Mesenteric fat pad (tissue), 1 donor: ENCODE results near the gene POLA1. TPM values are rescaled to one million over a fixed set of nuclear protein-coding genes. Genes with fewer than 3 reads are reported as not detected.
"Not testable (repeated sequence)": the region's sequence is repeated elsewhere in the genome, so short reads cannot be mapped to it uniquely, and the experiment has no call there.

Experiments used
- DNase-seq: peaks from one replicate; pipeline ENCODE4 v3.0.0-alpha.2; 2020; ENCODE audit warnings: low spot score
- total RNA-seq: library from RNA; stranded (reverse); fragmentation: NEBNext Ultra II Directional; extraction: Animal tissue kit (Norgen Biotek cat#: 25700); gene quantifications from one replicate; pipeline ENCODE4 v1.2.1, GENCODE V29; 2021
- donor health status: DM: yes; HTN: yes; CAD: no.

The POLA1 gene
- total RNA-seq, 1 donor from 2014 or later = 9.0 TPM

DNA sequence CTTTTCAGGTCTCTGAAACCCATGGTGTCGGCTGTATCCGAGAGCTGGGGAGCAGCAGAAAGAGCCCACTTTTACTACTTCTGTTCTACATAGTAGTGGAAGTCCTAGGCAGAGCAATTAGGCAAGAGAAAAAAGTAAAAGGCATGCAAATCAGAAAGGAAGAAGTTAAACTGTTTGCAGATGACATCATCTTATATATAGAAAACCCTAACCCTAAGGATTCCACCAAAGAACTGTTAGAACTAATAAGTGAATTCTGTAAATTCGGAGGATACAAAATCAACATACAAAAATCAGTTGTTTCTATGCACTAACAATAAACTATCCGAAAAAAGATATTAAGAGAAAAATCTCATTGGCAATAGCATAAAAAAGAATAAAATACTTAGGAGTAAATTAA, 95.3 kb downstream of the POLA1 start:
- DNase-seq = no peak

GRCh38 chrX:24790166-24790565, 96.4 kb downstream of the POLA1 start:
- DNase-seq = no peak

GRCh38 chrX:24796204-24796603, 102.5 kb downstream of the POLA1 start:
- DNase-seq = no peak

GRCh38 chrX:24799078-24799477, 105.4 kb downstream of the POLA1 start:
- DNase-seq = no peak

DNA sequence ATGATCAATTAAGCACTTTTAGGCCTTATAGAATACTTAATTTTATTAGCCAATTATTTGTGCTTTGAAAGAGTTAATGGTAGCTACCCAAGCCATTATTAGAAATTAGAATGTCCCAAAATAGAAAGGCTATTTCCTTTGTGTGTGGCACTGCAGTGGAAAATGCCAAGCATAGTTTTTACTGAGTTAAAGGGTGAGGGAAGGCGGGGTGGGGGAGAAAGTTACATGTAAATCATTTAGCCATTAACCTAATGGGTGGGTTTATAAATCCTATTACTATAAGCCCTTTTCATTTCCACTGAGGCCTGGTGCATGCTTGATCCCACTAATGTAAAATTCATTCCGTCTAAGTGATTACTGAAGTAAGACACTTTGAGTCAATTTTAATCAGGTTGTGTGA, 105.8 kb downstream of the POLA1 start:
- no peak for DNase-seq

DNA sequence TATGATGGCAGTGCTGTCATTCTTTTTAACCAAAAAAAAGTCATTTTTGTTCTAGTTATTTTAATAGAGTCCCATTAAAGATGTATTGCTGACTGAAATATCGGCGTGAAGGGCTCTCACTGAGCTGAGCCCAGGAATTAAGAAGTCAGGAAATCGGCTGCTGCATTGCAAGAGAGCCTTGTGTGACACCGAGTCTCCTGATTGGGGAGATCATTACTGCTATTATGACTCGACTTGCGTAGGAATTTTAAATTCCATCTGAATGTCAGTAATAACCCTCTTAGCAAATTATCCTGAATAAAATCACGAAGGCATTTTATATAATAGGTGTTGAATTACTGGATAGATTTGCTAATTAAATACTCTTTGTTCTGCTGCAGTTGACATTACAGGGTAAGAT, 111.5 kb downstream of the POLA1 start:
- no peak for DNase-seq

- DNase-seq = not testable (repeated sequence)
These were observed 126.1 kb downstream of the POLA1 start for GRCh38 chrX:24819807-24820206.

GRCh38 chrX:24828147-24828546, 134.4 kb downstream of the POLA1 start:
- no peak for DNase-seq

- no peak for DNase-seq
These were observed 134.9 kb downstream of the POLA1 start for GRCh38 chrX:24828600-24828999.

DNA sequence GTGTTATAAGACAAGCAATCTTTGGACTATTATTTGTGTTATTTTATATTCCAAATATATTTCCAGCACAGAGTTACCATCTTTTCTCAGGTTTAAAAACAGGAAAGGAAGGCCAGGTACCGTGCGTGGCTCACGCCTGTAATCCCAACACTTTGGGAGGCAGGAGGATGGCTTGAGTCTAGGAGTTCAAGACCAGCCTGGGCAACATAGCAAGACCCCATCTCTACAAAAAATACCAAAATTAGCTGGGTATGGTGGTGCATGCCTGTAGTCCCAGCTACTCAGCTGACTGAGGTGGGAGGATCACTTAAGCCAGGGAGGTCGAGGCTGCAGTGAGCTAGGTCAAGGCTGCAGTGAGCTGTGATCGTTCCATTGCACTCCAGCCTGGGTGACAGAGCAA, 140.0 kb downstream of the POLA1 start:
- no peak for DNase-seq

DNA sequence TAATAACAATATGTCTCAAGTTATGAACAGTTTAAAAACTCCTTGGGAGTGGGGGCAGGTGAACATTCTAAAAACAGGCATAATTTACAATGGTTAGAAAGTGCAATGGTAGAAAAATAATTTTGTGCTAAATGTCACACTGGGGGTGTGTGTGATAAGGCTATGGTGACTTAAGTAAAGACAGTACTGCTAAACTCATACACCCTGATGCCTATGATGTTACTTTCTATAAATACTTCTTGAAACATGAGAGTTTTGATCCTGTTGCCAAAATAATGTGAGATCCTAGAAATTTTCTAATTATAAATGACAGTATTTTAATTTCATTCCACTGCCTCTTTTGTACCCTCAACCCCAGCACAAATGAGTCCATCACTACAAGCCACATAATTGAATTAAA, 144.2 kb downstream of the POLA1 start:
- no peak for DNase-seq

DNA sequence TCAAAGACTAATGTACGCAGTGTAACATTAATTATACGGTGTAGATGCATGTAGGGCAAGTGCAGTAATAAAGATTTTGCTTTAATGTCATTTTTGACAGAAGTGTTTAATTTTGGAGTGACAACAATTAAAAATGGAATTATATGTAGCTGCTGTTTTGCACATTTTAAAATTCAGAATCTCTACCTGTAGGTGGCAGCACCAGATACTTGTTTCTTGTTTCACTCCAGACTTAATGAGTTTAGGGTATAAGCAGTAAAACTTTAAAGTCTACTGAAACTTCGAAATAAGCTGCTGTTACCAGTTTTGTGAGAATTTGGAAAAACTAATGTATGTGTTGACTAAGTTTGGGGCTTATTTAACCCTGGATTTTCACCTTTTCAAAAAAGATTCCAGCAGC, 144.9 kb downstream of the POLA1 start:
- no peak for DNase-seq

GRCh38 chrX:24839331-24839730, 145.6 kb downstream of the POLA1 start:
- no peak for DNase-seq

DNA sequence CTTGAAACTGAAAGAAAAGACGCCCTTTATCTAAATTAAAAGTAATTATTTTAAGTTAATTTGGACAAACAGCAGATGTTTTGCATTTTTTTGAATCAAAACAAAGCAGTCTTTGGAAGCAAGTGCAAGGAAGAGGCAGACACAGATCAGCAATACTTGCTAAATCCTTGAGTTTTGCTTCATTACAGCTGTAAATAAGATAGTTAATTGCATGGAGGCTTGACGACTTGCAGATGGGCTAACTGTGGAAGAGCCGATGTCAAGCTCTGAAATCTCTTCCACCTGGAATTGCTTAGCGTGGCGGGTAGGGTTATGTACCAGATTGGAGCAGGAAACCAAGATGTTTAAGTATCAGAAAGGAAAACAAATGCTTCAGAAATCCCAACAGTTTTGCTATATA, 148.8 kb downstream of the POLA1 start:
- DNase-seq = no peak

DNA sequence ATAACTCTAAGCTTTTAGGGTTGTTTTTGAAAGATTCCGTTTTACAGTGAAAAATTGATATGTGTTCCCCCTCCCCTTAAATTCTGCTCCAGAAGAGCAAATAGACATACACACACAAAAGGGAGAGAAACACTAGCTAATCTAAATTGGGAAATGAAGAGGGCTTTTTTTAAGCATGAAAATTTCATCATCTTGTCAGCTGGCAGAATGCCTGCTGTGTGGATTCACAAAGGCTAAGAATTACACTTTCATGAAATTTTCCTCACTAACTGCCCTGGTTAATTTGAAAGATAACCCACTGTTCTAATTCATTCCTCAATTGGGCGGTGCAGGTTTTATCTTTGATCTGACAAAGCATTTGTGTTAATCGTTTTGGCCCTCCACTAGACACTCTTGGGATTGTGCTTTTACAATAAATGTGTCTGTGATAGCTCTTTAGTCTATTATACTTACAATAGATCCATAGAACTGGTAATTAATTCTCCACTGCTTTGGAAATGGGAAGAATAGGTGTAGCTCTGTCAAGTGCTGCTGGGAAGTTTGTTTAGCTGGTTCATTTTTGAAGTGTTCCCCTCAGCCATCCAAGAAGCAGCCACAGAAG, 152.9 kb downstream of the POLA1 start:
- no peak for DNase-seq

GRCh38 chrX:24851289-24851688, 157.6 kb downstream of the POLA1 start:
- DNase-seq = no peak

DNA sequence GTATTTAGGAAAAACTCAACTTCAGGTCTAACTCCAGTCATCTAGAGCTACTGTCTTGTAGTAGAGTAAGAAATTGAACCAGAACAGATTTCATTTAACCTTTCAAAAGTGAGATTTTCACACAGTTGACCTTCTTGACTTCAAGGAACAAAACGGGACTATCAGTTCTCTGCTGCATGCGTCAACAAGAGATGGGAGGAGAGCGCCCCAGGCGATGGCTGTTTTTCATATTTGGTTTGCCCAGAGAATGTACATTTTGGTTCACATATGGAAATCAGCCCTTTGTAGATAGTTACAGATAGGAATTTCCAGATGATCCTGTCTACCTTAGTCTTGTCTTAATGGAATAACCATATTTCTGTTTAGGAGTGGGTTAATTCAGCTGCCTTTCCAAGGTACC, 158.1 kb downstream of the POLA1 start:
- DNase-seq = no peak

GRCh38 chrX:24858004-24858746, 164.5 kb downstream of the POLA1 start:
- DNase-seq = no peak

GRCh38 chrX:24859211-24859841, 165.6 kb downstream of the POLA1 start:
- no peak for DNase-seq

DNA sequence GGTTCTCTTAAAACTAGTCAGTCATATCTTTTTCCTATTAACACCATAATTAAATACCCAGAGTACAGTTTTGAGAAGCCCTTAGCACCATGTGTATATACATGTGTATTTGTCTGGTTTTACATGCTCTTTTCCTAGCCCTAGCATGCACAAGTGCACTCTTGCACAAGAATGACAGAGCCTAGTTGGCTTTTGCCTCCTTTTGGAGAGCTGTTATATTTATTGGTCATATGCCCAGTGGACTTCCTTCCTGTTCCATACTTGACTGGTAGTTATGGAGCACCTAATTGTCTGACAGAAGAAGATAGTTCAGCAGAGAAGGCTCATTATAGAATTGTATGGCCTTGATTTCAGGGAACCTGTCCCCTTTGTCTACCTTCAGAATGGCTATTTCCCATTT, 166.4 kb downstream of the POLA1 start:
- no peak for DNase-seq

DNA sequence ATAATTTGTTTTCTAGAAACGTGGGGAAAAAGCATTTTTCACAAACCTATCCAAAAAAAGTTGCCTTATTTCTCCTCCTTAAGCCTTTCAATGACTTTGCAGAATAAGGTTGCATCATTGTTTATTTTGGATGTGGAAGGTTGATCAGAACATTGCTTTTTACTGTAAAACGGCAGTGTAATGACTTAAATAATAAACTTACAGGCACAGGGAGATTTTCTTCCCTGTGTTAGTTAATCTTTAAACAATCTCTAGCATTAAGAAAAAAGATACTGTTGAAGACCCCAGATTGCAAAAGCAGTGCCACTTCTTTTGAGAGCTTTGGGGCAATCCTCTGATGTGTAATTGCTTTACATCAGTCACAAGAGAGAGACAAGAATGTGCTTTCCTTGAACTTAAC, 168.6 kb downstream of the POLA1 start:
- no peak for DNase-seq

GRCh38 chrX:24863779-24864178, 170.1 kb downstream of the POLA1 start:
- DNase-seq = not testable (repeated sequence)

GRCh38 chrX:24870143-24870542, 176.4 kb downstream of the POLA1 start:
- no peak for DNase-seq
